ENCODE data around the gene PFDN4.

The PFDN4 gene

GRCh38 chr20:54221353-54221752 lies 13.5 kb downstream of the PFDN4 start:
- Histone ChIP-seq H3K27ac (ENCODE audit: low read depth, low read length) (no peak overlapping the region), H3K4me2 (ENCODE audit: low read length) (no peak overlapping the region), H4K91ac (ENCODE audit: low read depth, low read length) (no peak overlapping the region), H3K4me3 (ENCODE audit: low read depth, low read length) (no peak overlapping the region), H3K18ac (ENCODE audit: low read length) (no peak overlapping the region), H2BK5ac (ENCODE audit: low read depth, low read length, poor library complexity) (no peak overlapping the region), H4K8ac (ENCODE audit: low read depth, low read length) (no peak overlapping the region), H2BK120ac (ENCODE audit: insufficient read depth, low read length, poor library complexity) (no peak overlapping the region), H3K79me1 (ENCODE audit: low read length) (peaks cover 8% of the 10 kb centered on the region), H4K12ac (ENCODE audit: low read depth, low read length) (no peak overlapping the region), H3K4ac (ENCODE audit: low read depth, low read length) (no peak overlapping the region), H2AK5ac (ENCODE audit: low read length) (no peak overlapping the region), H3K23ac (ENCODE audit: low read length) (no peak overlapping the region), H3K27me3 (ENCODE audit: insufficient read depth, low read length) (no peaks in the 10 kb centered on the region), H3K9me3 (ENCODE audit: insufficient read depth, low read depth, low read length) (no peaks in the 10 kb centered on the region), H3K14ac (ENCODE audit: low read length) (no peak overlapping the region), H3K36me3 (ENCODE audit: control insufficient read depth in 1 of 2, insufficient read depth in 2 of 2, low read length in 2 of 2) (peaks cover 8 to 13% of the 10 kb centered on the region in 2 experiments), H3K9ac (ENCODE audit: low read length) (no peak overlapping the region), H3K79me2 (ENCODE audit: control insufficient read depth, insufficient read depth, low read length, poor library complexity) (no peaks in the 10 kb centered on the region), H2BK12ac (ENCODE audit: low read length) (no peak overlapping the region), H3K4me1 (ENCODE audit: control insufficient read depth in 1 of 2, insufficient read depth in 2 of 2, low read length in 2 of 2) (peaks cover 8 to 18% of the 10 kb centered on the region in 2 experiments), H2AFZ (ENCODE audit: insufficient read depth, low read length, poor library complexity) (no peak overlapping the region)
- WGBS (ENCODE audit: extremely low coverage, insufficient coverage, insufficient read length): no CpG with 5 or more reads among the region's 4 CpGs
- DNase-seq: peak; percentile 59 to 78

- H3K4me2 ChIP-seq (ENCODE audit: low read length): no peak overlapping the region
- no CpG with 5 or more reads among the region's 17 CpGs for WGBS (ENCODE audit: extremely low coverage, insufficient coverage, insufficient read length)
- no peak overlapping the region for H4K12ac ChIP-seq (ENCODE audit: low read depth, low read length)
- H3K18ac ChIP-seq (ENCODE audit: low read length): peak overlapping the region; percentile 11
- peak overlapping the region; percentile 92 for H2AK5ac ChIP-seq (ENCODE audit: low read length)
- no peak overlapping the region for H3K14ac ChIP-seq (ENCODE audit: low read length)
- peaks cover 8 to 18% of the 10 kb centered on the region in 2 experiments for H3K4me1 ChIP-seq (ENCODE audit: control insufficient read depth in 1 of 2, insufficient read depth in 2 of 2, low read length in 2 of 2)
- peak overlapping the region; percentile 62 for H4K8ac ChIP-seq (ENCODE audit: low read depth, low read length)
- no peak overlapping the region for H3K4me3 ChIP-seq (ENCODE audit: low read depth, low read length)
- H3K23ac ChIP-seq (ENCODE audit: low read length): no peak overlapping the region
- no peak overlapping the region for H2BK5ac ChIP-seq (ENCODE audit: low read depth, low read length, poor library complexity)
- H3K27ac ChIP-seq (ENCODE audit: low read depth, low read length): no peak overlapping the region
- peaks cover 8% of the 10 kb centered on the region for H3K79me1 ChIP-seq (ENCODE audit: low read length)
- no peaks in the 10 kb centered on the region for H3K27me3 ChIP-seq (ENCODE audit: insufficient read depth, low read length)
- peak overlapping the region; percentile 77 for H4K91ac ChIP-seq (ENCODE audit: low read depth, low read length)
- H3K4ac ChIP-seq (ENCODE audit: low read depth, low read length): no peak overlapping the region
- H2BK12ac ChIP-seq (ENCODE audit: low read length): peak overlapping the region; percentile 73
- H3K9me3 ChIP-seq (ENCODE audit: insufficient read depth, low read depth, low read length): no peaks in the 10 kb centered on the region
- DNase-seq: no peak
- H3K36me3 ChIP-seq (ENCODE audit: control insufficient read depth in 1 of 2, insufficient read depth in 2 of 2, low read length in 2 of 2): peaks cover 2 to 8% of the 10 kb centered on the region in 2 experiments
- H2BK120ac ChIP-seq (ENCODE audit: insufficient read depth, low read length, poor library complexity): peak overlapping the region; percentile 91
- no peaks in the 10 kb centered on the region for H3K79me2 ChIP-seq (ENCODE audit: control insufficient read depth, insufficient read depth, low read length, poor library complexity)
- no peak overlapping the region for H3K9ac ChIP-seq (ENCODE audit: low read length)
- H2AFZ ChIP-seq (ENCODE audit: insufficient read depth, low read length, poor library complexity): peak overlapping the region; percentile 64
Measured at GRCh38 chr20:54221996-54222890, 14.4 kb downstream of the PFDN4 start.

- no CpG with 5 or more reads among the region's 5 CpGs for WGBS (ENCODE audit: extremely low coverage, insufficient coverage, insufficient read length)
- H4K12ac ChIP-seq (ENCODE audit: low read depth, low read length): peak overlapping the region; percentile 27
- H3K36me3 ChIP-seq (ENCODE audit: control insufficient read depth in 1 of 2, insufficient read depth in 2 of 2, low read length in 2 of 2): peaks cover 0 to 6% of the 10 kb centered on the region in 2 experiments
- H2BK12ac ChIP-seq (ENCODE audit: low read length): peak overlapping the region; percentile 85
- no peak overlapping the region for H3K4me3 ChIP-seq (ENCODE audit: low read depth, low read length)
- H2AK5ac ChIP-seq (ENCODE audit: low read length): peak overlapping the region; percentile 71
- peaks cover 7% of the 10 kb centered on the region for H3K79me1 ChIP-seq (ENCODE audit: low read length)
- no peaks in the 10 kb centered on the region for H3K27me3 ChIP-seq (ENCODE audit: insufficient read depth, low read length)
- H3K9me3 ChIP-seq (ENCODE audit: insufficient read depth, low read depth, low read length): no peaks in the 10 kb centered on the region
- peak overlapping the region; percentile 12 for H2BK120ac ChIP-seq (ENCODE audit: insufficient read depth, low read length, poor library complexity)
- no peaks in the 10 kb centered on the region for H3K79me2 ChIP-seq (ENCODE audit: control insufficient read depth, insufficient read depth, low read length, poor library complexity)
- no peak overlapping the region for H3K4me2 ChIP-seq (ENCODE audit: low read length)
- peak overlapping the region; percentile 38 for H3K14ac ChIP-seq (ENCODE audit: low read length)
- H3K4ac ChIP-seq (ENCODE audit: low read depth, low read length): no peak overlapping the region
- no peak overlapping the region for H3K23ac ChIP-seq (ENCODE audit: low read length)
- peak overlapping the region; percentile 3 for H4K8ac ChIP-seq (ENCODE audit: low read depth, low read length)
- peak overlapping the region; percentile 8 for H3K27ac ChIP-seq (ENCODE audit: low read depth, low read length)
- H2AFZ ChIP-seq (ENCODE audit: insufficient read depth, low read length, poor library complexity): no peak overlapping the region
- peak overlapping the region; percentile 9 for H3K18ac ChIP-seq (ENCODE audit: low read length)
- DNase-seq: no peak
- peak overlapping the region; percentile 23 for H2BK5ac ChIP-seq (ENCODE audit: low read depth, low read length, poor library complexity)
- H4K91ac ChIP-seq (ENCODE audit: low read depth, low read length): peak overlapping the region; percentile 72
- H3K4me1 ChIP-seq (ENCODE audit: control insufficient read depth in 1 of 2, insufficient read depth in 2 of 2, low read length in 2 of 2): peaks cover 8 to 18% of the 10 kb centered on the region in 2 experiments
- no peak overlapping the region for H3K9ac ChIP-seq (ENCODE audit: low read length)
Measured at GRCh38 chr20:54223285-54223684, 15.4 kb downstream of the PFDN4 start.

GRCh38 chr20:54223751-54224150 lies 15.9 kb downstream of the PFDN4 start:
- H3K36me3 ChIP-seq (ENCODE audit: control insufficient read depth in 1 of 2, insufficient read depth in 2 of 2, low read length in 2 of 2): peaks cover 0 to 6% of the 10 kb centered on the region in 2 experiments
- peaks cover 7% of the 10 kb centered on the region for H3K79me1 ChIP-seq (ENCODE audit: low read length)
- no peak overlapping the region for H4K91ac ChIP-seq (ENCODE audit: low read depth, low read length)
- H3K23ac ChIP-seq (ENCODE audit: low read length): no peak overlapping the region
- no peak overlapping the region for H2AFZ ChIP-seq (ENCODE audit: insufficient read depth, low read length, poor library complexity)
- no peaks in the 10 kb centered on the region for H3K27me3 ChIP-seq (ENCODE audit: insufficient read depth, low read length)
- H3K79me2 ChIP-seq (ENCODE audit: control insufficient read depth, insufficient read depth, low read length, poor library complexity): no peaks in the 10 kb centered on the region
- H3K4ac ChIP-seq (ENCODE audit: low read depth, low read length): no peak overlapping the region
- H2BK12ac ChIP-seq (ENCODE audit: low read length): no peak overlapping the region
- no peak overlapping the region for H4K12ac ChIP-seq (ENCODE audit: low read depth, low read length)
- DNase-seq: no peak
- H2BK120ac ChIP-seq (ENCODE audit: insufficient read depth, low read length, poor library complexity): no peak overlapping the region
- H3K4me1 ChIP-seq (ENCODE audit: control insufficient read depth in 1 of 2, insufficient read depth in 2 of 2, low read length in 2 of 2): peaks cover 8 to 18% of the 10 kb centered on the region in 2 experiments
- no peak overlapping the region for H2AK5ac ChIP-seq (ENCODE audit: low read length)
- WGBS (ENCODE audit: extremely low coverage, insufficient coverage, insufficient read length): no CpG with 5 or more reads among the region's 4 CpGs
- H3K4me2 ChIP-seq (ENCODE audit: low read length): no peak overlapping the region
- H3K14ac ChIP-seq (ENCODE audit: low read length): no peak overlapping the region
- no peak overlapping the region for H3K27ac ChIP-seq (ENCODE audit: low read depth, low read length)
- H3K4me3 ChIP-seq (ENCODE audit: low read depth, low read length): no peak overlapping the region
- H4K8ac ChIP-seq (ENCODE audit: low read depth, low read length): no peak overlapping the region
- no peak overlapping the region for H2BK5ac ChIP-seq (ENCODE audit: low read depth, low read length, poor library complexity)
- no peak overlapping the region for H3K9ac ChIP-seq (ENCODE audit: low read length)
- no peaks in the 10 kb centered on the region for H3K9me3 ChIP-seq (ENCODE audit: insufficient read depth, low read depth, low read length)
- H3K18ac ChIP-seq (ENCODE audit: low read length): no peak overlapping the region

Data from trophoblast cell (in vitro differentiated cells and primary cell).